B cell (primary cell): ENCODE results near the gene RETN. TPM values are rescaled to one million over a fixed set of nuclear protein-coding genes. Genes with fewer than 3 reads are reported as not detected.

ENCODE experiments used
- ATAC-seq: fragments of 200-7000 bp; cut with Tn5 transposase; one replicate; pipeline ENCODE4 v1.10.0; 2021; ENCODE audit warnings: low read depth, mild to moderate bottlenecking, moderate number of reproducible peaks, moderate library complexity
- CTCF ChIA-PET: fragments of 350-600 bp; sonication (Branson Sonifier 250); formaldehyde crosslinking; loops from one replicate; lab custom pipeline; 2021; ENCODE audit warnings: antibody characterized with exemption, inconsistent platforms; lab: Charles Lee
- POLR2A ChIA-PET: fragments of 350-600 bp; sonication (Branson Sonifier 250); formaldehyde crosslinking; loops from one replicate; lab custom pipeline; 2021; ENCODE audit warnings: antibody characterized with exemption; lab: Charles Lee
- DNase-seq: peaks from one replicate; pipeline ENCODE4 v3.0.0; 2013
- H2AFZ ChIP-seq: 2 replicates; pipeline ENCODE4 v1.6.1; 2012; ENCODE audit warnings: mild to moderate bottlenecking, low read depth, low read length; ENCODE audit not compliant: insufficient read depth, poor library complexity, severe bottlenecking
- H3K27ac ChIP-seq, 2 donors: 1 replicate in 1 of 2; 2 replicates in 1 of 2; pipeline ENCODE4 v1.5.1; 2012 to 2013; ENCODE audit warnings: low read length in 2 of 2, mild to moderate bottlenecking in 2 of 2, moderate library complexity in 1 of 2
- H3K27me3 ChIP-seq, 4 experiments: fragments of 200-600 bp in 1 of 4; sonication (generic) in 1 of 4; replicated peaks in 1 of 4; 1 replicate in 2 of 4; 2 replicates in 2 of 4; pipeline versions ENCODE4 v1.6.1 to v1.7.0; 2013 to 2016; ENCODE audit warnings: low read length in 3 of 4, mild to moderate bottlenecking in 2 of 4, mixed read lengths in 1 of 4, moderate library complexity in 1 of 4; ENCODE audit not compliant: insufficient read depth in 4 of 4, control insufficient read depth in 3 of 4; ENCODE audit errors: control extremely low read depth in 1 of 4
- H3K36me3 ChIP-seq, 2 experiments: replicated peaks in 1 of 2; 1 replicate in 1 of 2; 2 replicates in 1 of 2; pipeline versions ENCODE4 v1.6.1 to v1.7.1; 2013; ENCODE audit warnings: low read length in 1 of 2; ENCODE audit not compliant: insufficient read depth in 2 of 2, control insufficient read depth in 1 of 2; ENCODE audit errors: control extremely low read depth in 1 of 2, extremely low read depth in 1 of 2
- H3K4me1 ChIP-seq, 2 donors: fragments of 200-600 bp in 1 of 2; sonication (generic) in 1 of 2; 1 replicate in 1 of 2; 2 replicates in 1 of 2; pipeline versions ENCODE4 v1.5.1 to v1.6.1; 2013 to 2017; ENCODE audit warnings: low read length in 2 of 2; ENCODE audit not compliant: control insufficient read depth in 2 of 2, insufficient read depth in 2 of 2
- H3K4me2 ChIP-seq: replicated peaks from 2 replicates; pipeline ENCODE3; 2012; ENCODE audit warnings: mild to moderate bottlenecking, low read depth, low read length; ENCODE audit not compliant: poor library complexity, severe bottlenecking
- H3K4me3 ChIP-seq, 5 experiments: fragments of 200-600 bp in 1 of 5; sonication (generic) in 1 of 5; 1 replicate in 3 of 5; 2 replicates in 2 of 5; pipeline versions ENCODE4 v1.5.1 to v1.7.0; 2011 to 2016; ENCODE audit warnings: low read length in 4 of 5, mild to moderate bottlenecking in 4 of 5, low read depth in 2 of 5, control low read depth in 1 of 5, moderate library complexity in 1 of 5; ENCODE audit not compliant: insufficient read depth in 1 of 5; ENCODE audit errors: control extremely low read depth in 1 of 5, extremely low read depth in 1 of 5
- H3K79me2 ChIP-seq: fragments of 200-600 bp; sonication (generic); one replicate; pipeline ENCODE4 v1.6.0; 2016; ENCODE audit warnings: low read length; ENCODE audit not compliant: control insufficient read depth, insufficient read depth
- H3K9ac ChIP-seq: fragments of 200-600 bp; sonication (generic); 2 replicates; pipeline ENCODE4 v1.6.1; 2017; ENCODE audit warnings: mild to moderate bottlenecking, low read length, moderate library complexity
- H3K9me3 ChIP-seq, 3 donors: one replicate each; pipeline versions ENCODE4 v1.6.1 to v1.7.1; 2013; ENCODE audit warnings: low read length in 2 of 3; ENCODE audit not compliant: control insufficient read depth in 2 of 3, insufficient read depth in 1 of 3; ENCODE audit errors: control extremely low read depth in 1 of 3
- H4K20me1 ChIP-seq: 2 replicates; pipeline ENCODE4 v1.6.0; 2012; ENCODE audit warnings: mild to moderate bottlenecking, low read length; ENCODE audit not compliant: insufficient read depth, control insufficient read depth, poor library complexity, severe bottlenecking
- H3K27ac Mint-ChIP-seq: one replicate; pipeline ENCODE4 v1.8.0; 2021; ENCODE audit warnings: mixed read lengths
- H3K27me3 Mint-ChIP-seq: one replicate; pipeline ENCODE4 v1.8.0; 2021; ENCODE audit warnings: mixed read lengths
- H3K4me1 Mint-ChIP-seq: one replicate; pipeline ENCODE4 v1.8.0; 2021; ENCODE audit warnings: mixed read lengths
- H3K4me3 Mint-ChIP-seq: one replicate; pipeline ENCODE4 v1.8.0; 2021; ENCODE audit warnings: mixed read lengths
- H3K9me3 Mint-ChIP-seq: one replicate; pipeline ENCODE4 v1.8.0; 2022; ENCODE audit warnings: mixed read lengths; ENCODE audit not compliant: insufficient read depth
- CTCF ChIP-seq: fragments of 200-600 bp; IDR thresholded peaks from one replicate; pipeline ENCODE4 v1.8.0; 2022; ENCODE audit warnings: antibody characterized with exemption, mild to moderate bottlenecking
- EZH2 ChIP-seq: IDR thresholded peaks from 2 replicates; pipeline ENCODE4 v1.6.1; 2012; ENCODE audit warnings: borderline replicate concordance, low read depth, mild to moderate bottlenecking, moderate library complexity, low read length; ENCODE audit not compliant: insufficient read depth, poor library complexity, severe bottlenecking
- WGBS: methylation state at CpG from one replicate; pipeline ENCODE4 v1.1.5; 2013; ENCODE audit warnings: missing lambda C conversion rate; ENCODE audit not compliant: insufficient coverage; 5-methylcytosine and 5-hydroxymethylcytosine counted together
- intact Hi-C: fragments of 100-400 bp; cut with micrococcal nuclease; formaldehyde crosslinking; loops from one replicate; pipeline ENCODE4 v1.10.0; 2022
- polyA plus RNA-seq: library from polyadenylated mRNA; depleted of rRNA; stranded (reverse); fragments of >200 nt; gene quantifications from 2 replicates; pipeline ENCODE4 v1.2.3, GENCODE V29; 2012
- total RNA-seq, 2 donors: library from RNA; stranded (reverse); fragments of 120-200 nt in 1 of 2; gene quantifications; 1 replicate in 1 of 2; 2 replicates in 1 of 2; pipeline versions ENCODE4 v1.2.3 to v1.2.4, GENCODE V29; 2013 to 2022

The RETN gene
- total and polyA plus RNA-seq, 2 donors (not counting 1 experiment from before 2014, with no cell fraction given): not detected

- no peaks in the 10 kb centered on the region for H4K20me1 ChIP-seq
- intact Hi-C loops: no loop called here
- DNase-seq: no peak
- Mint-ChIP-seq H3K4me3 (no peak overlapping the region), H3K27me3 (peaks cover 10% of the 10 kb centered on the region), H3K27ac (no peak overlapping the region), H3K4me1 (peaks cover 9% of the 10 kb centered on the region), H3K9me3 (no peaks in the 10 kb centered on the region)
- no peaks in the 10 kb centered on the region for H3K79me2 ChIP-seq
- no peak for TF ChIP-seq EZH2
- POLR2A ChIA-PET: no interaction called here
- no peak overlapping the region for H3K9ac ChIP-seq
- H3K36me3 ChIP-seq: no peaks in the 10 kb centered on the region
- peaks cover 7 to 13% of the 10 kb centered on the region in 2 donors for H3K4me1 ChIP-seq
- H3K27ac ChIP-seq: no peak overlapping the region
- no peak for ATAC-seq
- no peak overlapping the region for H3K4me3 ChIP-seq
- H2AFZ ChIP-seq: no peak overlapping the region
- CTCF ChIA-PET: interaction anchor here (1.4 to 2.8 kb wide), 3 partner anchors 10 to 94 kb away, joined by 3 to 12 read pairs (median 5); no protein-coding TSS in a partner anchor
- peaks cover 0 to 5% (median 1%) of the 10 kb centered on the region in 4 experiments for H3K27me3 ChIP-seq
- H3K9me3 ChIP-seq: no peaks in the 10 kb centered on the region
- no peak overlapping the region for H3K4me2 ChIP-seq
- 88% methylated on average over 9 of the region's 14 CpGs for WGBS
Observed at GRCh38 chr19:7662657-7663056, 6.2 kb upstream of the RETN start.

- H3K27me3 ChIP-seq: peaks cover 0 to 9% (median 1%) of the 10 kb centered on the region in 4 experiments
- 93% methylated on average over 3 of the region's 7 CpGs for WGBS
- H3K36me3 ChIP-seq: no peaks in the 10 kb centered on the region
- no peak for TF ChIP-seq EZH2
- no peak for TF ChIP-seq CTCF
- H3K79me2 ChIP-seq: no peaks in the 10 kb centered on the region
- no peaks in the 10 kb centered on the region for H4K20me1 ChIP-seq
- CTCF ChIA-PET: interaction anchor here (2.8 kb wide), 1 partner anchor 12 kb away, joined by 12 read pairs; no protein-coding TSS in a partner anchor
- peaks cover 12% of the 10 kb centered on the region for H3K27me3 Mint-ChIP-seq
- no peak for DNase-seq
- no peak overlapping the region for H3K4me3 ChIP-seq
- H2AFZ ChIP-seq: no peak overlapping the region
- peaks cover 0 to 4% of the 10 kb centered on the region in 2 donors for H3K4me1 ChIP-seq
- no peaks in the 10 kb centered on the region for H3K9me3 Mint-ChIP-seq
- no peak overlapping the region for H3K27ac Mint-ChIP-seq
- H3K9me3 ChIP-seq: no peaks in the 10 kb centered on the region
- no peak overlapping the region for H3K4me2 ChIP-seq
- H3K9ac ChIP-seq: no peak overlapping the region
- no peaks in the 10 kb centered on the region for H3K4me1 Mint-ChIP-seq
- no peak overlapping the region for H3K27ac ChIP-seq
- POLR2A ChIA-PET: interaction anchor here (0.7 kb wide), 1 partner anchor 186 kb away, joined by 3 read pairs; no protein-coding TSS in a partner anchor
- H3K4me3 Mint-ChIP-seq: no peak overlapping the region
- intact Hi-C loops: no loop called here
- ATAC-seq: no peak
Observed at GRCh38 chr19:7663706-7664105, 5.1 kb upstream of the RETN start.
